Kidney capillary endothelial cell (primary cell): ENCODE results near the gene UNG.
"Not testable (repeated sequence)": the region's sequence is repeated elsewhere in the genome, so short reads cannot be mapped to it uniquely, and the experiment has no call there.

ENCODE experiments used
- DNase-seq: peaks from one replicate; pipeline ENCODE4 v3.0.0-alpha.2; 2018; ENCODE audit warnings: low spot score

The UNG gene

GRCh38 chr12:109121346-109121880 lies 24.0 kb downstream of the UNG start:
- no peak for DNase-seq

DNA sequence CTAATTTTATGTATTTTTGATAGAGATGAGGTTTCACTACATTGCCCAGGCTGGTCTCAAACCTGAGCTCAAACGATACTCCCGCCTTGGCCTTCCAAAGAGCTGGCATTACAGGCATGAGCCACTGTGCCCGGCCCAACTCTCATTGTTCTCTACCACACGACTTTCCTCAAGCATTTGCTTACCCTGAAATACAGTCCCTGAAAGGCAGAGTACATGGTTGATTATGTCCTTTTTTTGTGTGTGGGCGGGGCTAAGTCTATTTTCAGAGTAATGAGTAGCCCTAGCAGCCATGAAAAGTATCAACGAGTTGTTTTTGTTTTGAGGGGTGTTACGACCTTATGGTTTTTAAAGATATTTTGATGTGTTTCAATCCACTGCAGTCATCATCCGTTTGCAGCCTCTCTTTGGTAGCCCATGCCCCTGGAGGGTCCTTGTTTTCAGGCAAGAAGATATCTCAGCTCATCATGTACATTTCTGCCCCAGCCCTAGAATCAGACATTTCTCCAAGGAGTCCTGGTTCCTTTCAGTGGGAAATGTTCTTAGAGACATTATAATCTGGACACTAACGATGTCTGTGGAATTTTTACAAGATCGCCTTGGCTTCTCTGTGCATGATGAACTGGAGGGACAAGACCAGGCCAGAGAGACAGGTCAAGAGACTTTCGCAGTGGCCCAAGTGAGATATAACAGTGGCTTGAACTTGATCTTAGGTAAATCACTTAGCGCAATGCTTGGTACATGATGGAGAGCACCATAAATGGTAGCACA lies 27.7 kb downstream of the UNG start:
- no peak for DNase-seq

- DNase-seq: no peak
Measured at GRCh38 chr12:109125791-109126190, 28.4 kb downstream of the UNG start.

DNA sequence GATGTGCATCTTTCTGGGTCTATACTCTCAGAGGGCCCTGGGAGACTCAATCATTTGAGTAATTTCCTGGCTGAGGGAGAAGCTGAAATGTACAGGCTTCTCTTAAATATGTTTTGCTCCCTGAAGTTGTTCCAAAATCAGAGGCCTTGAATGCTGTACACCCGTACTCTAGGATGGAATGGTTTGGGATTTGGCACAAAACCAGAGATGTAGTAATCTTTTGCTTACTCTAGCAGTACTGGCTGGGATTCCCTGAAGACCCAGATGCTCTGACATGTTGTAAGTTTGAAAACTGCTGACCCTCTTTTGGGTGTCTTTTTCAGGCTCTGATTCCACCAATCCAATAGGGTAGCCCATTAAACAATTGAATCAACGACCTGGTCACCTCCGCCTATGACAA lies 29.4 kb downstream of the UNG start:
- no peak for DNase-seq

GRCh38 chr12:109127533-109128242 lies 30.3 kb downstream of the UNG start:
- no peak for DNase-seq

DNA sequence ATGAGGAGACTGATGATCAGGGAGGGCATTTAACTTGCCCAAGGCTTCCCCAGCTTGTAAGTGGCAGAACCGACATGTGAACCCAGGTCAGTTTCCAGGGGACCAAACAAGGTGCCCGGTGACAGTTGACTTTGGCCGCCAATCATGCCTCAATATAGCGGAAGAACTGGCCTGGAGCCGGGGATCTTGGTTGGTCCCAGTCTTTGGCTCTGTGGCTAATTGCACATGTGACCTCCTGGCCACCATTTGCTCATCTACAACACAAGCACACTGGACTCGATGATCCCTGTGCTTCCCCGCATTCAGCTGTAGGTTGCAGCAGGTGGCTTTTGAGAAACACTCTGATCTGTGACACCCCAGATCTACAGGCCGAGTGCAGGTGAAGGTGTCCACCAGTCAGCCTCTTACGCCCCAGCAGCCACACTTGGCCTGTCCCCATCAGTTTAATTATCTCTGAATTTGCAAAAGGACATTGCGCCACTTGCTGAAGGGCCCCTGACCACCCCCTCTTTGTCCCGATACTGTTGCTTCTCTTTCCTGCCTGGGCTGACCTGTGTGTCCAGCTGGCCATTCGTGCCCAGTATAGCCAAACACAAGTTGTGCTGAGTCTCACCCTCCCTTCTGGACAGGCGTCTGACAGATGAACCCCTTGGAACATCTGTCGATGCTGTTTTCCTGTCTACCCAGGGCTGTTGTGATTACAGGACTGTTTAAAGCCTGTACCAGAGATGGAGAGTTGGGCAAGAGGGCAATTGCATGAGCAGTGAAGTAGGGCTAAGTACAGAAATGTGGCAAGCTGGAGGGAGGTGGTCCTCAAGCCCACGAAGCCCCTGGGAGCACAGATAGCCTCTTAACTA lies 33.1 kb downstream of the UNG start:
- DNase-seq: no peak

DNA sequence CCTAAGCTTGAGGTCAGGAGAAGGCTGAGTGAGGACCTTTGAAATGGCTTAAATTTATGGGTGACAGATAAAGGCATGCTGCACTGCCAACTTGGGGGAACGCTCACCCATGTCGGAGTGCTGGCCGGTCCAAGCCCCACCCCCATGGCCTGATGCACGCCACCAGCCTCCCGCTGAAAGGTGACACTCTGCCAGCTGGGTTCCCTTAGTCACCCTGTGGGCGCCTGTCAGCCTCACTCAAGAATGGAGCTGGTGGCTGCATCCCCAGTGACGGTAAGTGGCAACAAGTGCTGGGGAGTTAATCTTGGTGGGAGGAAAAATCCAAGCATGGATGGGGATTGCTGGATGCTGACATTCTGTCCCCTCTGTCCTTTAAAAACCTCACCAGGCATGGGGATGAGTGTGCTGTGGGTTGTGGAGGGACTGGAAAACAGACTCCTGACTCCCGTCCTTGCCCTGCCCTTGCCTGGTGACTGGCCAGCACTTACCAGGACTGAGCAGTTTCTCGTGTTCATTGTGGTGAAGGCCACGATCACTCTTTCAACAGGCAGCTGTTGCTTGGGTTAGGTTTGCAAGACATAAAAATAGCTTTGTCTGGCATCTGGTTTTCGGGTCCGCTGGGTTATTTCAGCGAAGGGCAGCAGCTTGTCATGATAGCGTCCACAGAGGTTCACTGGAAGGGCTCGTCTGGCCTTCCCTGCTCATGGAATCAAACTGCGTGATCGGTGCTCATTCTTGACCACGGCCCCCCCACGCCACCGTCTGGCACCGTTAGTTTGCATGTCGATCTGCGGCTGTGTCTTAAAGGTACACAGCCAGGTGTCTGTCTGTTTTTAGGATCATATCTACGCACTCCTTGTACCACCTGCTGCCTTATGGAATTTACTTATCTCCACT lies 34.0 kb downstream of the UNG start:
- DNase-seq: no peak

DNA sequence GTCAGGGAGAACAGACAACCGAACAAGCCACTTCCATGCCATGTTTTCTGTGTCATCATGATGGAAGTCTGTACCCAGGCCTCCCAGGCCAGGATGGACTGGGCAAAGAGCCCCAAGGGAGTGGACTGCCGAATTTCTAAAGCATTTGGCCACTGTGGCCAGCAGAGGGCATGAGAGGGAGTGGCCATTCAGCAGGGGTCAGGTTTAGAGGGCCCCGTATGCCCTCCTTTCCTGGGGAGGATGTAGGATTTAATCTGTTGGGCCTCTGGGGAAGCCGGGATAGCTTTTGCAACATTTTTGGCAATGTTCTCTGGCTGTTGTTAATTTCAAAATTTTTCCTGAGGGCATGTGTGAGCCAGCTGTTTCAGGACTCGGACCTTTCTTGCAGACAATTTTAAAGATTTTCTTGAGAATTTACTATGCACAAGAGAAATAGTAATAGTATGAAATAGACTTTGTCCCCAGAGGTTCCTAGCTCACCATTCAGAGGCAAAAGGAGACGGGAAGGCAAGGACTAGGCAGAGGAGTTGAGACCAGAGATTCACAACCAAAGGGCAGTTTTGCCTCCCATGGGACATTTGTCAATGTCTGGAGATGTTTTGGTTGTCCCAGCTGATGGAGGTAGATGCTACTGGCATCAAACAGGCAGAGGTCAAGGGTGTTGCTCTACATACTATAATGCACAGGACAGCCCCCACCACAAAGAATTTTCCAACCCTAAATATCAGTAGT lies 37.0 kb downstream of the UNG start:
- no peak for DNase-seq

DNA sequence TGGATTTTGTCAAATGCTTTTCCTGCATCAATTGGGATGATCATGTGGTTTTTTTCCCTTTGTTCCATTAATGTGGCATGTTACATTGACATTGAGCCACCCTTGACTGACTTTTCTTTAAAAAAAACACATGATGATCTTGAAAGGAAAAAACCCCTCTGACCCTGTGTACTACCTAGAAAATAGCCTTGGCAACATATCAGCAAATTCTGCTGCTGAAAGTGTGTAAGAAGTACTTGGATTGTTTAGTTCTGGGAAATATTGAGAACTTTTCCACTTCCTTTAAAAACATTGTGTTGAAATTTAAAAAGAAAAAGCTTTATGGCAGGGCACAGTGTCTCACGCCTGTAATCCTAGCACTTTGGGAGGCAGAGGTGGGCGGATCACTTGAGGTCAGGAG lies 39.7 kb downstream of the UNG start:
- no peak for DNase-seq

- DNase-seq: no peak
Measured at GRCh38 chr12:109139360-109139759, 42.0 kb downstream of the UNG start.

GRCh38 chr12:109139791-109140190 lies 42.4 kb downstream of the UNG start:
- no peak for DNase-seq

DNA sequence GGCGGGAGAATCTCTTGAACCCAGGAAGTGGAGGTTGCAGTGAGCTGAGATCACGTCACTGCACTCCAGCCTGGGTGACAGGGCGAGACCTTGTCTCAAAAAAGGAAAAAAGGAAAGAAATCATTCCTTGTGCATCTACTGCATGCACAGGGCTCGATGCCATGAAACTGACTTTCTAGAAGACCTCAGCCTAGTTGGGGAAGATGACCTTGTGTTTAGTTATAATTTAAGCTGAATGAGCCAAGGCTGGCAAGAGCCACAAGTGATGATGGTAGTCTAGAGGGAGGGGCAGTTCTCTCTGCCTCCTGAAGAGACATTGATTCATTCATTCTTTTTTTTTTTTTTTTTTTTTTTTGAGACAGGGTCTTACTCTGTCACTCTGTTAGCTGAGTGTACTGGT lies 43.2 kb downstream of the UNG start:
- no peak for DNase-seq

GRCh38 chr12:109144224-109144623 lies 46.8 kb downstream of the UNG start:
- DNase-seq: no peak

- not testable (repeated sequence) for DNase-seq
Measured at GRCh38 chr12:109147126-109147525, 49.7 kb downstream of the UNG start.

- no peak for DNase-seq
Measured at GRCh38 chr12:109147954-109148353, 50.6 kb downstream of the UNG start.

DNA sequence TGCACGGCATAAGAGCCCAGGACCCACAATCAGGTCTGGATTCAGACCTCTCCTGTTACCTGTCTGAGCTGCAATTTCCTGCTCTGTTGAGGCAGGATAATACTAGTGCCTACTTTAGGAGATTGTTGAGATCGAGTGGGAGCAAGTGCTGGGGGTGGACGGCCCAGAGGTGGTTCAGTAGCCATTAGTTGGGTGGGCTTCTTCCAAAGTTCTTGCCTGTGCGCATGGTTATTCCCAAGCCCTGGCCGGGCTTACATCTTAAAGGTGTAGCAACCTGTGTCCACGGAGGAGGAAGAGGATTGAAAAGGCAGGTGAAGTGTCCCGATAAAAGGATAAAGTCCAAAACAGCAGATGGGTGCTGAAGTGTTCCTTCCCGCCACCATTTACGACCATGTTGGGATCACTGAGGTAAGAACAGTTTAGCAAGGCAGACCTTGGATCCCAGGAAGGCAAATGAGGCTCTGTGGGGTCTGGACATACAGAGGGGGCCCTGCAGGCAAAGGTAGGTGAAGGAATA lies 52.8 kb downstream of the UNG start:
- DNase-seq: no peak

DNA sequence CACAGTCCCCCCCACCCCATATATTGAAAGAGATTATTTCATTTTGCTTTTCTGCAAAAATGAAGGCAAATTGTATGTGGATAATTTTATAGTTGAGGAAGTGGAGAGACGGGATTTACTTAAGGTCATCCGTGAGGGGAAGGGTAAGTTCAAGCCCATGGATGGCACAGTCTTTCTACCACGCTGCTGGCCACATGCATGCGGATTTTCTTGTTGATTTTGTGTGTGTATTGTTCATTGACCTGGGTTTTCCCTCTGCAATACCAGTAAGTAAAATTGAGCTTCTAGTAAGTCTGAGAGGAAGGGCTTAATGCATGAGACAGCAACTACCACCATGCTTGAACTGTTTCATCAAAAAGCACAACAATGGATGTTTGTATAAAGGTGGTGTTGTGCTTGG lies 54.1 kb downstream of the UNG start:
- DNase-seq: no peak

DNA sequence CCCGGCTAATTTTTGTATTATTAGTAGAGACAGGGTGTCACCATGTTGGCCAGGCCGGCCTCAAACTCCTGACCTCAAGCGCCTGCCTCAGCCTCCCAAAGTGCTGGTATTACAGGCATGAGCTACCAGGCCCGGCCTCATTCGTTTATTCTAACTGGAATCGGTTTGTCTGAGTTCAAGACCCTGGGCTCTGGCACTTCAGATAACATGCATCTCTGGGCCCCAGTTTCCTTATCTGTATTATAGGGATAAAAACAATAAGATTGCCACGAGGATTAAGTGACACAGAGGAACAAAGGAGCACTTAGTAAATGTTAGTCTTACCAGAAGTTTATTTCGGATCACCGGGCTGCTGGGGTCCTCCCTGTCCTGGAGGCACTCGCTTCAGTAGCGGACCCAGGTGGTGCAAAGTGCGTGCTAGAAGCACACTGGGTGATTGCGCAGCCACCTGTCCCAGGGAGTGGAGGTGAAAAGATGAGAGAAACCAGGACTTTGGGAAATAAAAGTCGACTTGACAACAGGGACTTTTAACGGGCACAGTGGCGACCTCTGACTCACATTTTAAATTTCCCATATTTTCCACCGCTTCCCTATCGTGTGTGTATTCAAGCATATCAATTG lies 56.5 kb downstream of the UNG start:
- no peak for DNase-seq

DNA sequence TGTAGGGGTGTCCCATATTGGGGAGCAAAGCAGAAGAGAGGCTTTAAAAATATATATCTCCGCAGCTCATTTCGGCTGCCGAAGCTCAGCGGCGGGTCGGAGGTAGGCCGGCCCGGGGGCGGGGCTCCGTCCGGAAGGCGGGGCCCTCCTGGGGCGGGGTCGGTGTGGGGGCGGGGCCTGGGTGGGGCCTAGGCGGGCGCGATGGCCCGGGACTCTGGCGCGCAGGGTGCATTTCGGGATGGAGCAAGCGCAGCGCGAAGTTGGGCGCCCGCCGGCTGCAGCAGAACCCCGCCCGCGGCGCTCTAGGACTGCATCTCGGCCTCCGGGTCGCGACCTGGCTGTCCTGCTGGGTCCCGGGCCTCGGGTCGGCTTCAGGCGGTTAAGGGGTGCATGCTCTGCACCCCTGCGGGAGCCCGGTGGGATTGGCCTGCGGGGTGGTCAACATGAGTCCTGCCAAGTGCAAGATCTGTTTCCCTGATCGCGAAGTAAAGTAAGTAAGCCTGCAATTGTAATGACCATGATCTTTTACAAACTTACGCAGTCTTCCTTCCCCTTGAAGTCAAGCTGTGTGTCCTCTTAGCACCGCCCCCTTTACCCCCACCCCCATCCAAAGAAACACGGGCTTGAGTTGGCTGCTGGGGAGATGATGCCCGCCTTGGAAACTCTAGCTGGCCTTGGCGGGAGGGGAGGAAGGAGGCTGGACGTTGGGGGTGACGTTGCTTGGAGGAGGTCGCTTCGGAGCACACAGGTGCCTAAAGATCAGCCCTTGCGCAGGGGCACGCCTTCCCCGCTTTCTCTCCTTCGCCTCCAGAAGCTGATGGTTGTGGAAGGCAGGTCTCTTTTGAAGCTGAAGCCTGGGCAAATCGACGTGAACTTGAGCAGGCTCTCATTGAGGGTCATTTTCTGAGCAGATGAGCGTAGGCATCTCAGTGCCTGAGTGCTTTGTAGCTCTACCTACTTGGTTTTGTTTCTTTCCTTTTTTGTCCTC lies 57.3 kb downstream of the UNG start:
- peak; percentile 59 for DNase-seq
